ENCODE measurements around the gene EPB41L2. TPM values are rescaled to one million over a fixed set of nuclear protein-coding genes. Genes with fewer than 3 reads are reported as not detected.

The EPB41L2 gene
- total RNA-seq, 6 donors from 2014 or later = 68.7 to 201 (median 98.2) TPM

GRCh38 chr6:130964289-130964688 is 98.8 kb downstream of the EPB41L2 start:
- WGBS, 2 donors = 90 to 96% methylated on average over 2 of the region's 2 CpGs

DNA sequence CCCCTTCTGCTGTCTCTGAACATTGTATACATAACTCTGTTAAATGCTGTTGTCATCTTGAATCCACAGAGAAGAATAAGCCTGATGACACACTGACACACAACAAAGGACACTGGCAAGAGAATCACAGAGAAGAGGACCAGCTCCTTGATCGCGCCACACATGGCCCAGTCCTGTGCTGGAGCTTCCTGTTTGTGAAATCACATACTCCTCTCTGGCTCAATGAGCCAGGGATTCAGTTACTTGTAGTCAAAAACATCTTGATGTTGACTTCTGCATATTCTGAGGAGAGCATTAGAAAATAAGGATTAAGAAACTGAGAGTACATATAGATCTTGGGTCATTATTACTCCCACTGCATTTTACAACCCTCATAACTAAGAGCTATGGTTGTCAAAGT is 100.1 kb downstream of the EPB41L2 start:
- 17 to 34% methylated on average over 2 of the region's 2 CpGs for WGBS, 2 donors
- H3K4me3 ChIP-seq = no peak overlapping the region
- H3K9me3 ChIP-seq = no peaks in the 10 kb centered on the region
- peaks cover 13 to 41% (median 18%) of the 10 kb centered on the region in 4 donors for H3K4me1 ChIP-seq
- TF ChIP-seq EP300 (IDR thresholded peaks at IDR 0.05) = no peak
- H3K27me3 ChIP-seq = no peaks in the 10 kb centered on the region
- no peaks in the 10 kb centered on the region for H3K36me3 ChIP-seq
- DNase-seq (no peak), ATAC-seq (ENCODE audit: low FRiP score in 2 of 2) (no peak)
- peak overlapping the region in 1 of 4 donors; percentile 5 for H3K27ac ChIP-seq

More at GRCh38 chr6:130964289-130964688, 98.8 kb downstream of the EPB41L2 start:
- peaks cover 15 to 52% (median 20%) of the 10 kb centered on the region in 4 donors for H3K4me1 ChIP-seq
- TF ChIP-seq, protein P1, sequence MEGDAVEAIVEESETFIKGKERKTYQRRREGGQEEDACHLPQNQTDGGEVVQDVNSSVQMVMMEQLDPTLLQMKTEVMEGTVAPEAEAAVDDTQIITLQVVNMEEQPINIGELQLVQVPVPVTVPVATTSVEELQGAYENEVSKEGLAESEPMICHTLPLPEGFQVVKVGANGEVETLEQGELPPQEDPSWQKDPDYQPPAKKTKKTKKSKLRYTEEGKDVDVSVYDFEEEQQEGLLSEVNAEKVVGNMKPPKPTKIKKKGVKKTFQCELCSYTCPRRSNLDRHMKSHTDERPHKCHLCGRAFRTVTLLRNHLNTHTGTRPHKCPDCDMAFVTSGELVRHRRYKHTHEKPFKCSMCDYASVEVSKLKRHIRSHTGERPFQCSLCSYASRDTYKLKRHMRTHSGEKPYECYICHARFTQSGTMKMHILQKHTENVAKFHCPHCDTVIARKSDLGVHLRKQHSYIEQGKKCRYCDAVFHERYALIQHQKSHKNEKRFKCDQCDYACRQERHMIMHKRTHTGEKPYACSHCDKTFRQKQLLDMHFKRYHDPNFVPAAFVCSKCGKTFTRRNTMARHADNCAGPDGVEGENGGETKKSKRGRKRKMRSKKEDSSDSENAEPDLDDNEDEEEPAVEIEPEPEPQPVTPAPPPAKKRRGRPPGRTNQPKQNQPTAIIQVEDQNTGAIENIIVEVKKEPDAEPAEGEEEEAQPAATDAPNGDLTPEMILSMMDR (IDR thresholded peaks at IDR 0.05) = no peak
- TF ChIP-seq EP300 (IDR thresholded peaks at IDR 0.05) = no peak
- no peak for TF ChIP-seq POLR2AphosphoS5 (IDR thresholded peaks at IDR 0.05)
- TF ChIP-seq POLR2A (IDR thresholded peaks at IDR 0.05) = no peak
- ATAC-seq (ENCODE audit: low FRiP score in 2 of 2) (no peak), DNase-seq (no peak)
- no peaks in the 10 kb centered on the region for H3K9me3 ChIP-seq
- H3K4me3 ChIP-seq = no peak overlapping the region
- H3K36me3 ChIP-seq = no peaks in the 10 kb centered on the region
- peak overlapping the region in 2 of 4 donors; percentile 14 to 61 for H3K27ac ChIP-seq
- no peaks in the 10 kb centered on the region for H3K27me3 ChIP-seq

- peaks cover 6 to 31% (median 10%) of the 10 kb centered on the region in 4 donors for H3K4me1 ChIP-seq
- ATAC-seq (ENCODE audit: low FRiP score in 2 of 2) = no peak
- no peaks in the 10 kb centered on the region for H3K36me3 ChIP-seq
- H3K9me3 ChIP-seq = no peaks in the 10 kb centered on the region
- no peak for DNase-seq
- WGBS, 2 donors = 83 to 91% methylated on average over 3 of the region's 3 CpGs
- no peak for TF ChIP-seq POLR2AphosphoS5 (IDR thresholded peaks at IDR 0.05)
- TF ChIP-seq, protein P1 (IDR thresholded peaks at IDR 0.05) = no peak
- TF ChIP-seq POLR2A (IDR thresholded peaks at IDR 0.05) = no peak
- no peak for TF ChIP-seq EP300 (IDR thresholded peaks at IDR 0.05)
- H3K27me3 ChIP-seq = no peaks in the 10 kb centered on the region
- H3K27ac ChIP-seq = no peak overlapping the region
- no peak overlapping the region for H3K4me3 ChIP-seq
Observed at GRCh38 chr6:130961148-130961547, 101.9 kb downstream of the EPB41L2 start.

- no peaks in the 10 kb centered on the region for H3K27me3 ChIP-seq
- H3K36me3 ChIP-seq = peaks cover 0 to 2% (median 0%) of the 10 kb centered on the region in 4 donors
- no peaks in the 10 kb centered on the region for H3K9me3 ChIP-seq
- H3K4me3 ChIP-seq = no peak overlapping the region
- no peak overlapping the region for H3K27ac ChIP-seq
- TF ChIP-seq POLR2AphosphoS5 (IDR thresholded peaks at IDR 0.05) = no peak
- TF ChIP-seq EP300 (IDR thresholded peaks at IDR 0.05) = no peak
- TF ChIP-seq POLR2A (IDR thresholded peaks at IDR 0.05) = no peak
- TF ChIP-seq, protein P1 (IDR thresholded peaks at IDR 0.05) = no peak
- H3K4me1 ChIP-seq = peaks cover 0 to 21% (median 6%) of the 10 kb centered on the region in 4 donors
- DNase-seq (no peak), ATAC-seq (ENCODE audit: low FRiP score in 2 of 2) (no peak)
- 59 to 72% methylated on average over 1 of the region's 1 CpG for WGBS, 2 donors
Observed at GRCh38 chr6:130959951-130960350, 103.1 kb downstream of the EPB41L2 start.

DNA sequence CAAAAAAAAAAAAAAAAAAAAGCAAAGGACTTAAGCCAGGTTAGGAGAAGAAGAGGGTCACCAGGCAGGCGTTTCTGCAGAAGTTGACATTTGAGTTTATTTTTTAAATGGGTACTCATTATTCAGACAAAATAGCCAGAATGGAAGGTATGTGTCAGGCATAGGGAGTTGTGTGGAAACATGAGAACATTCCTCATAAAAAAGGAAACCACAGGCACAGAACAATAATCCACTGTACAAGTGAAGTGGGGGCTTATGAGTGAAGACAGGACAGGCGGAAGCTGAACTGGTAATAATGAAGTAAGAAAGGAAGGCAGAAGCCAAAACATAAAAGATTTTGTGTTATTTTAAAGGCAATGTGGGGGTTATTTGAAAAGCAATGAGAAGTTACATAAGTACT is 104.6 kb downstream of the EPB41L2 start:
- no peak for ATAC-seq (ENCODE audit: low FRiP score in 2 of 2)
- no peak overlapping the region for H3K4me3 ChIP-seq
- WGBS, 2 donors = 94 to 96% methylated on average over 2 of the region's 2 CpGs

More for the DNA sequence above, 104.6 kb downstream of the EPB41L2 start:
- Histone ChIP-seq H3K27me3 (no peaks in the 10 kb centered on the region), H3K27ac (no peak overlapping the region), H3K9me3 (no peaks in the 10 kb centered on the region), H3K4me1 (peaks cover 0 to 9% (median 4%) of the 10 kb centered on the region in 4 donors), H3K36me3 (peaks cover 0 to 9% (median 0%) of the 10 kb centered on the region in 4 donors)
- no peak for TF ChIP-seq POLR2AphosphoS5 (IDR thresholded peaks at IDR 0.05)
- no peak for TF ChIP-seq POLR2A (IDR thresholded peaks at IDR 0.05)
- TF ChIP-seq, protein P1 (IDR thresholded peaks at IDR 0.05) = no peak
- no peak for TF ChIP-seq EP300 (IDR thresholded peaks at IDR 0.05)
- DNase-seq = no peak

Data from upper lobe of left lung (tissue), 6 donors.